ENCODE measurements around the gene ABCD2.

ABCD2 gene

GRCh38 chr12:39638840-39639239 lies 19.2 kb upstream of the ABCD2 start:
- TF ChIP-seq POLR2AphosphoS5 (IDR thresholded peaks at IDR 0.05; ENCODE audit: low read depth, low read length), result no peak
- TF ChIP-seq FOXP2 (optimal IDR thresholded peaks at IDR 0.05; ENCODE audit: borderline replicate concordance, extremely low read depth, extremely low read length, insufficient read depth), result no peak
- no peak for TF ChIP-seq TAF1 (IDR thresholded peaks at IDR 0.05; ENCODE audit: borderline replicate concordance, insufficient read depth, low read length)
- TF ChIP-seq SIN3A (IDR thresholded peaks at IDR 0.05; ENCODE audit: borderline replicate concordance, insufficient read depth, low read length), result no peak
- TF ChIP-seq, protein P1, sequence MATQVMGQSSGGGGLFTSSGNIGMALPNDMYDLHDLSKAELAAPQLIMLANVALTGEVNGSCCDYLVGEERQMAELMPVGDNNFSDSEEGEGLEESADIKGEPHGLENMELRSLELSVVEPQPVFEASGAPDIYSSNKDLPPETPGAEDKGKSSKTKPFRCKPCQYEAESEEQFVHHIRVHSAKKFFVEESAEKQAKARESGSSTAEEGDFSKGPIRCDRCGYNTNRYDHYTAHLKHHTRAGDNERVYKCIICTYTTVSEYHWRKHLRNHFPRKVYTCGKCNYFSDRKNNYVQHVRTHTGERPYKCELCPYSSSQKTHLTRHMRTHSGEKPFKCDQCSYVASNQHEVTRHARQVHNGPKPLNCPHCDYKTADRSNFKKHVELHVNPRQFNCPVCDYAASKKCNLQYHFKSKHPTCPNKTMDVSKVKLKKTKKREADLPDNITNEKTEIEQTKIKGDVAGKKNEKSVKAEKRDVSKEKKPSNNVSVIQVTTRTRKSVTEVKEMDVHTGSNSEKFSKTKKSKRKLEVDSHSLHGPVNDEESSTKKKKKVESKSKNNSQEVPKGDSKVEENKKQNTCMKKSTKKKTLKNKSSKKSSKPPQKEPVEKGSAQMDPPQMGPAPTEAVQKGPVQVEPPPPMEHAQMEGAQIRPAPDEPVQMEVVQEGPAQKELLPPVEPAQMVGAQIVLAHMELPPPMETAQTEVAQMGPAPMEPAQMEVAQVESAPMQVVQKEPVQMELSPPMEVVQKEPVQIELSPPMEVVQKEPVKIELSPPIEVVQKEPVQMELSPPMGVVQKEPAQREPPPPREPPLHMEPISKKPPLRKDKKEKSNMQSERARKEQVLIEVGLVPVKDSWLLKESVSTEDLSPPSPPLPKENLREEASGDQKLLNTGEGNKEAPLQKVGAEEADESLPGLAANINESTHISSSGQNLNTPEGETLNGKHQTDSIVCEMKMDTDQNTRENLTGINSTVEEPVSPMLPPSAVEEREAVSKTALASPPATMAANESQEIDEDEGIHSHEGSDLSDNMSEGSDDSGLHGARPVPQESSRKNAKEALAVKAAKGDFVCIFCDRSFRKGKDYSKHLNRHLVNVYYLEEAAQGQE (IDR thresholded peaks at IDR 0.05; ENCODE audit: insufficient read depth in 1 of 2, low read depth in 2 of 2, low read length in 2 of 2), result no peak

DNA sequence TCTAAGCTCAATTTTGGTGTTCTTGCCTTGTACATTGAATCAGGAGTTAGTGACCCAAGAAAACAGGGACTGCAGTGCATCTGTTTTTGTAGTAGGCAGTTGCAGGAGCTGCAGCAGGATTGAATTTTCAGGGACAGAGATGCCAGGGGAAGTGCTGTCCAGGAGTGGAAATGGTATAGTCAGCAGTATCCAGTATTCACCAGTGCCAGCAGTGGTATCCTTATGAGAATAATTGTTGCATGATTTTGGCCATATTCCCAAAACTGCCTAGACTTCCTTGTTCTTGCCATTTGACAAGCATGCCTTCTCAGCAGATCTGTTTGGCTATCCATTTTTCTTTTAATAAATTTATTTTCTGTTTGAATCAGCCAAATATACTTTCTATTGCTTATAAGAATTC lies 18.6 kb upstream of the ABCD2 start:
- TF ChIP-seq POLR2AphosphoS5 (IDR thresholded peaks at IDR 0.05; ENCODE audit: low read depth, low read length), result no peak

- no peak for TF ChIP-seq FOXP2 (optimal IDR thresholded peaks at IDR 0.05; ENCODE audit: borderline replicate concordance, extremely low read depth, extremely low read length, insufficient read depth)
- no peak for TF ChIP-seq POLR2AphosphoS5 (IDR thresholded peaks at IDR 0.05; ENCODE audit: low read depth, low read length)
- TF ChIP-seq SIN3A (IDR thresholded peaks at IDR 0.05; ENCODE audit: borderline replicate concordance, insufficient read depth, low read length), result no peak
- TF ChIP-seq TAF1 (IDR thresholded peaks at IDR 0.05; ENCODE audit: borderline replicate concordance, insufficient read depth, low read length), result no peak
- TF ChIP-seq, protein P1 (IDR thresholded peaks at IDR 0.05; ENCODE audit: insufficient read depth in 1 of 2, low read depth in 2 of 2, low read length in 2 of 2), result no peak
Observed at GRCh38 chr12:39632670-39633069, 13.1 kb upstream of the ABCD2 start.

- TF ChIP-seq TAF1 (IDR thresholded peaks at IDR 0.05; ENCODE audit: borderline replicate concordance, insufficient read depth, low read length), result no peak
- TF ChIP-seq SIN3A (IDR thresholded peaks at IDR 0.05; ENCODE audit: borderline replicate concordance, insufficient read depth, low read length), result no peak
- TF ChIP-seq, protein P1 (IDR thresholded peaks at IDR 0.05; ENCODE audit: insufficient read depth in 1 of 2, low read depth in 2 of 2, low read length in 2 of 2), result no peak
- TF ChIP-seq POLR2AphosphoS5 (IDR thresholded peaks at IDR 0.05; ENCODE audit: low read depth, low read length), result no peak
- TF ChIP-seq FOXP2 (optimal IDR thresholded peaks at IDR 0.05; ENCODE audit: borderline replicate concordance, extremely low read depth, extremely low read length, insufficient read depth), result no peak
Observed at GRCh38 chr12:39628836-39629235, 9.2 kb upstream of the ABCD2 start.

GRCh38 chr12:39627914-39628313 lies 8.3 kb upstream of the ABCD2 start:
- TF ChIP-seq, protein P1 (IDR thresholded peaks at IDR 0.05; ENCODE audit: insufficient read depth in 1 of 2, low read depth in 2 of 2, low read length in 2 of 2), result no peak
- no peak for TF ChIP-seq FOXP2 (optimal IDR thresholded peaks at IDR 0.05; ENCODE audit: borderline replicate concordance, extremely low read depth, extremely low read length, insufficient read depth)
- TF ChIP-seq POLR2AphosphoS5 (IDR thresholded peaks at IDR 0.05; ENCODE audit: low read depth, low read length), result no peak
- TF ChIP-seq SIN3A (IDR thresholded peaks at IDR 0.05; ENCODE audit: borderline replicate concordance, insufficient read depth, low read length), result no peak
- no peak for TF ChIP-seq TAF1 (IDR thresholded peaks at IDR 0.05; ENCODE audit: borderline replicate concordance, insufficient read depth, low read length)

Data from PFSK-1 (cell line).